GM06990 (cell line): ENCODE measurements around the gene SELENOV.
"Not testable (repeated sequence)": the region's sequence is repeated elsewhere in the genome, so short reads cannot be mapped to it uniquely, and the experiment has no call there.

Experiments
- DNase-seq: peaks from one replicate; pipeline ENCODE4 v3.0.0-alpha.2; 2011; ENCODE audit not compliant: insufficient read length; ENCODE audit errors: extremely low read depth
- H3K27me3 ChIP-seq: replicated peaks from 2 replicates; pipeline ENCODE4 v1.6.0; 2011; ENCODE audit warnings: low read length; ENCODE audit not compliant: control insufficient read depth, insufficient read depth
- H3K36me3 ChIP-seq: 2 replicates; pipeline ENCODE4 v1.5.1; 2011; ENCODE audit warnings: low read length; ENCODE audit not compliant: control insufficient read depth, insufficient read depth
- H3K4me3 ChIP-seq: replicated peaks from 2 replicates; pipeline ENCODE4 v1.5.1; 2011; ENCODE audit warnings: low read depth, mild to moderate bottlenecking, control low read depth, low read length
- TF ChIP-seq, protein P1 (sequence below): IDR thresholded peaks from 2 replicates; pipeline ENCODE4 v1.5.1; 2011; ENCODE audit warnings: low read length, control low read depth, mild to moderate bottlenecking, inconsistent platforms; ENCODE audit not compliant: insufficient read depth, poor library complexity, severe bottlenecking

The SELENOV gene

DNA sequence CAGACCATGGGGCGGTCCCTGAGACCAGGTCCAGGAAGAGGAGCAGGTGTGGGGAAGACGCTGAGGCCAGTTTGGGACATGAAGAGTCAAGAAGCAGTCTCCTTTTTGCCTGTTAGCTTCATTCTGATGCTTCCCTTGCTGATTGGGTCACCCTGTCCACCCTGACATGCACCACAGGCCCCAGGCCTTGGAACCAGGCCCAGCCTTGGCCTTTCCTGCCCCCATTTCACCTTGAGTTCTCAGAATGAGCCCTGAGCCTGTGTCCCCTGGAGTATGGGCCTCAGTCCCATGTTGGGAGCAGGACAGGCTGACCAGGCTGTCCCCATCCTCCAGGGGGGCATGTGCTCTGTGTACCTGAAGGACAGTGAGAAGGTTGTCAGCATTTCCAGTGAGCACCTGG is 39.2 kb upstream of the SELENOV start:
- peaks cover 45% of the 10 kb centered on the region for H3K36me3 ChIP-seq
- H3K27me3 ChIP-seq: no peaks in the 10 kb centered on the region
- H3K4me3 ChIP-seq: no peak overlapping the region
- no peak for DNase-seq
- TF ChIP-seq, protein P1, sequence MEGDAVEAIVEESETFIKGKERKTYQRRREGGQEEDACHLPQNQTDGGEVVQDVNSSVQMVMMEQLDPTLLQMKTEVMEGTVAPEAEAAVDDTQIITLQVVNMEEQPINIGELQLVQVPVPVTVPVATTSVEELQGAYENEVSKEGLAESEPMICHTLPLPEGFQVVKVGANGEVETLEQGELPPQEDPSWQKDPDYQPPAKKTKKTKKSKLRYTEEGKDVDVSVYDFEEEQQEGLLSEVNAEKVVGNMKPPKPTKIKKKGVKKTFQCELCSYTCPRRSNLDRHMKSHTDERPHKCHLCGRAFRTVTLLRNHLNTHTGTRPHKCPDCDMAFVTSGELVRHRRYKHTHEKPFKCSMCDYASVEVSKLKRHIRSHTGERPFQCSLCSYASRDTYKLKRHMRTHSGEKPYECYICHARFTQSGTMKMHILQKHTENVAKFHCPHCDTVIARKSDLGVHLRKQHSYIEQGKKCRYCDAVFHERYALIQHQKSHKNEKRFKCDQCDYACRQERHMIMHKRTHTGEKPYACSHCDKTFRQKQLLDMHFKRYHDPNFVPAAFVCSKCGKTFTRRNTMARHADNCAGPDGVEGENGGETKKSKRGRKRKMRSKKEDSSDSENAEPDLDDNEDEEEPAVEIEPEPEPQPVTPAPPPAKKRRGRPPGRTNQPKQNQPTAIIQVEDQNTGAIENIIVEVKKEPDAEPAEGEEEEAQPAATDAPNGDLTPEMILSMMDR: no peak

GRCh38 chr19:39479319-39479801 is 35.6 kb upstream of the SELENOV start:
- DNase-seq, H3K27me3 ChIP-seq, H3K4me3 ChIP-seq: not testable (repeated sequence)
- peaks cover 17% of the 10 kb centered on the region for H3K36me3 ChIP-seq

DNA sequence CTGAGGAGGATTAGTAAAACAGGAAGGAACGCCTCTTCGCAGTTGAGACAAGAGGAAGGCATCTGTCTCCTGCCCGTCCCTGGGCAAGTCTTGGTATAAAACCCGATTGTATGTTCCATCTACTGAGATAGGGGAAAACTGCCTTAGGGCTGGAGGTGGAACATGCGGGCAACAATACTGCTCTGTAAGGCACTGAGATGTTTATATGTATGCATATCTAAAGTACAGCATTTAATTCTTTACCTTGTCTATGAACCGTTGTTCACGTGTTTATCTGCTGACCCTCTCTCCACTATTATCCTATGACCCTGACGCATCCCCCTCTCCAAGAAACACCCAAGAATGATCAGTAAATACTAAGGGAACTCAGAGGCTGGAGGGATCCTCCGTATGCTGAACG is 35.0 kb upstream of the SELENOV start:
- TF ChIP-seq, protein P1: no peak
- peaks cover 12% of the 10 kb centered on the region for H3K36me3 ChIP-seq
- H3K4me3 ChIP-seq: peak overlapping the region; percentile 77
- DNase-seq: no peak
- H3K27me3 ChIP-seq: no peaks in the 10 kb centered on the region

DNA sequence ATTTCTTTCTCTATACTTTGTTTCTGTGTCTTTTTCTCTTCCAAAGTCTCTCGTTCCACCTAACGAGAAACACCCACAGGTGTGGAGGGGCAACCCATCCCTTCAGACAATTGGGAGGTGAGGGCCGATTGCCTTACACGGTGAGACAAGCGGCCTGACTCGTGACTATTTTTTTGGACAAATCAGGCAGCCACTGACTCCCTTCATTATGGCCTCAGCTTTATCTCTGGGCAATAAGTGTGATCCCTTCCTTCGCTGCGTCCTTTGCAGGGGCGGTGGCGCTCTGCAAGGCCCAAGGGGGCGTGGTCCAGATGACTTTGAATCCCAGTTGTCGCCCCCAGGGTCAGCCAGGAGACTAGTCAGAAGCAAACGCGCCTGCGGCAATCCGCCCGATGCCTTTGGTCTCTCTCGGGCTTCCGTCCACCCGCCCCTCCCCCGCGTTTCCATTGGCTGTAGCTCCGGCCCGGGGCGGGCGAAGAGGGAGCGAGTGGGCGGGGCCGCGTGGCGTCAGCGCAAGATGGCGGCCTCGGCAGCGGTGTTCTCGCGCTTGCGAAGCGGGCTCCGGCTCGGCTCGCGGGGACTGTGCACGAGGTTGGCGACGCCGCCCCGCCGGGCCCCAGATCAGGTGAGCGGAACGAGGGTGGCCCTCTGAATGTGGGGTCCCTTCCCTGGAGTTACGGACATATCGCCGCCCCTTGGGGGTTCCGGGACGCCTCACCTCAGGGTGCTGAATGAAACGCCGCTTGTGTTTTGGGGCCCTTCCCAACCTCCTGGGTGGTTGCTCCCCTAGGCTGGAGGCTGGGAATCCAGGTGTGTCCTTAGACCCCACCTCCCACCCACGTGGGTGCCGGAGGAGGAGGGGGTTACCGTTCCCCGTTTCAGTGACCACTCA is 34.4 kb upstream of the SELENOV start, which contains the start of gene TIMM50:
TIMM50 (plus strand) TSS at position 502 of the 892 bp plus-strand sequence; CDS start at position 518, 16 bp downstream.
- H3K36me3 ChIP-seq: peaks cover 11% of the 10 kb centered on the region
- peak within 1 kb of the TSS; percentile 77 for H3K4me3 ChIP-seq
- DNase-seq: peak; percentile 96
- TF ChIP-seq, protein P1: no peak
- no peaks in the 10 kb centered on the region for H3K27me3 ChIP-seq

DNA sequence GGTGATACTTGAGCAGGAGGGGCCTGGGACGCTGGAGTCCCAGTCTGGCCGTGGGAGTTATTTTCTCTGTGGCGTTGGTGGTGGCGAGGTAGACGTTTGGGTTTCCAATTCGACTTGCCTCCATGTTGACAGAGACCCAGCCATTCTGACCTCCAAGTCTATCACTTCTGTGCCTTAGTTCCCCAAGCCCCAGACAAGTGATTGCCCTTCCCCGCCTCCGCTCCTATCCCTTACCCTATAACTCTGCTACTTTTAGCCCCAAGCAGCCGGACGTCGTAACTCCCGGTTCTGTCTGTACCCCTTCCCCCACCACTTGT is 33.8 kb upstream of the SELENOV start:
- no peaks in the 10 kb centered on the region for H3K27me3 ChIP-seq
- peak overlapping the region; percentile 77 for H3K4me3 ChIP-seq
- TF ChIP-seq, protein P1: no peak
- no peak for DNase-seq
- peaks cover 10% of the 10 kb centered on the region for H3K36me3 ChIP-seq

GRCh38 chr19:39481676-39482075 is 33.3 kb upstream of the SELENOV start:
- no peak for DNase-seq
- TF ChIP-seq, protein P1: no peak

More at GRCh38 chr19:39481676-39482075, 33.3 kb upstream of the SELENOV start:
- Histone ChIP-seq H3K4me3 (peak overlapping the region; percentile 77), H3K36me3 (peaks cover 11% of the 10 kb centered on the region), H3K27me3 (no peaks in the 10 kb centered on the region)
